VCaP (cell line): Measurements from ENCODE around the gene RGS10.
A peak's percentile ranks its signal among the peaks of the same experiment; 100 is the strongest.
"Not testable (repeated sequence)": the region's sequence is repeated elsewhere in the genome, so short reads cannot be mapped to it uniquely, and the experiment has no call there.

ENCODE experiments used
- H3K27ac ChIP-seq: fragments of 450-650 bp; 2 replicates; pipeline ENCODE4 v1.5.1; 2017
- TF ChIP-seq, protein P1 (sequence below): fragments of 450-650 bp; conservative IDR thresholded peaks from 2 replicates; pipeline ENCODE4 v1.5.1; 2017; ENCODE audit warnings: mild to moderate bottlenecking, moderate library complexity

RGS10 gene, protein sequence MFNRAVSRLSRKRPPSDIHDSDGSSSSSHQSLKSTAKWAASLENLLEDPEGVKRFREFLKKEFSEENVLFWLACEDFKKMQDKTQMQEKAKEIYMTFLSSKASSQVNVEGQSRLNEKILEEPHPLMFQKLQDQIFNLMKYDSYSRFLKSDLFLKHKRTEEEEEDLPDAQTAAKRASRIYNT

DNA sequence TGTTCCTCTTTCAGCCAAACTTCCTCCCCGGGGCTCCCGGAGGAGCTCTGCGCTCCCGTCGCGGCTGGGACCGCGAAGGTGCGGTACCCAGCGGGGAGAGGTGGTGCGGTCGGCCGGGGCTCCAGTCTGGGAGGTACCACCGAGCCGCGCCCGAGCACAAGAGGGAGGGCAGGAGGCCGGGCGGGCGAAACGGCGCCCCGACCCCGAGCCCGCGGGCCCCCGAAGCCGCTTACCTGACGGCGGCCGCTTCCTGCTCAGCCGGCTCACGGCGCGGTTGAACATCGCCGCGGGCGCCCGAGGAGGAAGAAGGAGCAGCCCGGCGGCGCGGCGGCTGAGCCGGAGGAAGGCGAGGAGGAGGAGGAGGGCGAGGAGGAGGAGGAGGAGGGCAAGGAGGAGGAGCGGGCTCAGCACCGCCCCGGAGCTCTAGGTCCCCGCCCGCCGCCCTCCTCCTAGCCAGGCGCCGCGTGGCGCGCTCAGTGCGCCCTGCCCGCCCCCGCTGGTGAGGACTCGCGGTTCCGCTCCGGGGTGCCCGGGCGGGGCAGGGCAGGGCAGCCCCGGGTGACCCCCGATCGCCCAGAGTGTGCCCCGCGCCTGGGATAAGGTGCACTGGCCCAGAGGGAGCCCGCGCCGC, at the start of gene RGS10:
Gene RGS10 (minus strand): TSS at position 363 of the 631 bp plus-strand sequence. CDS start 81 bp downstream, at position 282.
- TF ChIP-seq, protein P1, sequence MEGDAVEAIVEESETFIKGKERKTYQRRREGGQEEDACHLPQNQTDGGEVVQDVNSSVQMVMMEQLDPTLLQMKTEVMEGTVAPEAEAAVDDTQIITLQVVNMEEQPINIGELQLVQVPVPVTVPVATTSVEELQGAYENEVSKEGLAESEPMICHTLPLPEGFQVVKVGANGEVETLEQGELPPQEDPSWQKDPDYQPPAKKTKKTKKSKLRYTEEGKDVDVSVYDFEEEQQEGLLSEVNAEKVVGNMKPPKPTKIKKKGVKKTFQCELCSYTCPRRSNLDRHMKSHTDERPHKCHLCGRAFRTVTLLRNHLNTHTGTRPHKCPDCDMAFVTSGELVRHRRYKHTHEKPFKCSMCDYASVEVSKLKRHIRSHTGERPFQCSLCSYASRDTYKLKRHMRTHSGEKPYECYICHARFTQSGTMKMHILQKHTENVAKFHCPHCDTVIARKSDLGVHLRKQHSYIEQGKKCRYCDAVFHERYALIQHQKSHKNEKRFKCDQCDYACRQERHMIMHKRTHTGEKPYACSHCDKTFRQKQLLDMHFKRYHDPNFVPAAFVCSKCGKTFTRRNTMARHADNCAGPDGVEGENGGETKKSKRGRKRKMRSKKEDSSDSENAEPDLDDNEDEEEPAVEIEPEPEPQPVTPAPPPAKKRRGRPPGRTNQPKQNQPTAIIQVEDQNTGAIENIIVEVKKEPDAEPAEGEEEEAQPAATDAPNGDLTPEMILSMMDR = no peak
- peak within 1 kb of the TSS; percentile 88 for H3K27ac ChIP-seq

DNA sequence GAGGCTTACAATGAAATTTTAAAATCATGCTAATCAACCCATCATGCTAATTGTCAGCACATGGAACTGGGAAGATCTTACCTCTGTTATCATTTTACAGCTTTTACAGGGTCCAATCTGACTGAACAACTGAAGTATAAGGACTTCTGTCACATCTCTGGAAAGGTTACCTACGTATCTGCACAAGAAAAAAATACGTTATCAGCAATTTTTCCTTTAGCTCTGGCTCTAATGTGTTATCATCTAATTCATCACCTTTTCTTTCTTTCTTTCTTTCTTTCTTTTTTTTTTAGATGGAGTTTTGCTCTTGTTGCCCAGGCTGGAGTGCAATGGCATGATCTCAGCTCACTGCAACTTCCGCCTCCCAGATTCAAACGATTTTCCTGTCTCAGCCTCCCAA, 45.6 kb upstream of the RGS10 start:
- TF ChIP-seq, protein P1 = no peak
- no peak overlapping the region for H3K27ac ChIP-seq

DNA sequence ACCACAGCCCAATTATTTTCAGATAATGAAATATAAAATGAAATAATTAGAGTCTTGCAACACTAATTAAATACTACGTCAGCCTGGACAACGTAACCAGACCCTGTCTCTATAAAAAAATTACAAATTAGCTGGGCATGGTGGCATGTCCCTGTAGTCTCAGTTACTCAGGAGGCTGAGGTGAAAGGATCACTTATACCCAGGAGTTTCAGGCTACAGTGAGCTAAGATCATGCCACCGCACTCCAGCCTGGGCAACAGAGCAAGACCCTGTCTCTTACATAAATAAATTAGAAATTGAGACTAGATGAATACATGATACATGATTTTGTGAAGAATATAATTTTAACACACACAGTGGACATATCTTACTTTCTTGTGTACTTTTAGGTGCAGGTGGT, 35.8 kb upstream of the RGS10 start:
- H3K27ac ChIP-seq = no peak overlapping the region
- TF ChIP-seq, protein P1 = no peak

DNA sequence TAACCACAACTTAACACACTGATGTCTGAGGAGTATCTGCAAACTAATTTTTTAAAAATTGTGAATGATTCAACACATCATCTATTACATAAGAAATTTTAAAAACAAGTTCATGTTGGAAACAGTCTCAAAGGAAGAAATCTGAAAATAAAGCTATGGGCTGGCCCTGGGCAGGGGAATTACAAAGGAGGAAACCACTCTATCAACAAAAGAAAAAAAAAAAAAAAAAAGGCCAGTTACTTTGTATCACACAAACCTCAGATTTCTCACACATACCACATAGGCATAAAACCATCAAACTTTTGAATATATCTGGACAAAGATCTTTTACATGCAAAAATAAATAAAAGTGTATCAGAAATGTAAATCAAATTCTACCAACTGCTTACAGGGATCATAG, 33.5 kb upstream of the RGS10 start:
- TF ChIP-seq, protein P1 = no peak
- H3K27ac ChIP-seq = peak overlapping the region; percentile 10; the same call in 1 of the 2 replicates

DNA sequence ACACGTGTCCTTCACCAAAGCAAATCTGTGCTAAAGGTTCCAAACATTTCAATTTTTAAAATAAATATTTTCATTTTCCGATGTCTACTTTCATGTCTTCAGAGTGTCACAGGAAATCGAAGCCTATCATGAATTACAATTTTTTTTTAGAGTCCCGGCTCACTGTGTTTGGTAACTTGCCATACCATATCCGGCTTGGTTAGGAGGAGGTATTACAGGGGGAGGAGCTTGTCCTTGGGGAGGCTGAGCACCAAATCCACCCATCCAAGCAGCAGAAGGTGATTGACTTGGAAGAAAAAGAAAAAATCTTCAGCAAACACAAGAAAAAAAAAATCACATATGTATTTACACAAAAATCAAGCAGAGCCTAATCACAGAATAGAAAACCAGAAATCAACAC, 33.0 kb upstream of the RGS10 start:
- peak overlapping the region; percentile 10; the same call in 1 of the 2 replicates for H3K27ac ChIP-seq
- TF ChIP-seq, protein P1 = no peak

DNA sequence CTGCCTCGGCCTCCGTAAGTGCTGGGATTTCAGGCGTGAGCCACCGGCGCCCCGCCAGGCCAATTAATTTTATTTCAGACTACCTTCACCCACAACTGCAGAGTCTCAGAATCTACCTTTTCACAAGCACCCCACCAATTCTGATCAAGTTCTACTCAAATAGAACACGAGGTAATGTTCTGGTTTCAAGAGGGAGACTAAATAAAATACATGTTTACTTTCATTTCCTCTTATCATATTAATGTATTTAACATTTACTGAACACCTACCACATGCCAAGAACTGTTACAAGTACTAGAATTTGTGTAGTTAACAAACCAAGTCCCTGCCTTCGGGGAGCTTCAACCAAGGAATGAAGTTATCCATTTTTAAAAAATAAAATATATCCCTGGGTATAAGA, 25.5 kb upstream of the RGS10 start:
- no peak overlapping the region for H3K27ac ChIP-seq
- TF ChIP-seq, protein P1 = no peak

DNA sequence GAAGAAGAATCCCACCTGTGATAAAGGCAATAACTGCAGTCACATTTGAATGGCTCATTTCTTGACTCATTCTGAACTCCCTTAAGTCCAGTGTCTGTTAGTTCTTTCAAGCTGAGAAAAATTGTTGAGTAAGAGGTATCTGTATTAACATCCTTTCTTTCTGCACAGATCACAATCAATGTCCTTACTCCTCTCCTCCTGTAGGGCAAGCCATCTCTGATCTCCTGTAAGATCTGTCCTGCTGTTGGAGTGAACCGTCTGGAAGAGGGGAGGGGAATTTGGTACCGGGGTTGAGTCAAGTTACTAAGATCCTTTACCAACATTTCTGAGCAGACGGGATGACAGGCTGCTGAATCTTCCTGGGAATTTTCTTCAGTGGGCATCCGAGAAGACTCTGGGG, 19.6 kb upstream of the RGS10 start:
- no peak overlapping the region for H3K27ac ChIP-seq
- TF ChIP-seq, protein P1 = no peak

DNA sequence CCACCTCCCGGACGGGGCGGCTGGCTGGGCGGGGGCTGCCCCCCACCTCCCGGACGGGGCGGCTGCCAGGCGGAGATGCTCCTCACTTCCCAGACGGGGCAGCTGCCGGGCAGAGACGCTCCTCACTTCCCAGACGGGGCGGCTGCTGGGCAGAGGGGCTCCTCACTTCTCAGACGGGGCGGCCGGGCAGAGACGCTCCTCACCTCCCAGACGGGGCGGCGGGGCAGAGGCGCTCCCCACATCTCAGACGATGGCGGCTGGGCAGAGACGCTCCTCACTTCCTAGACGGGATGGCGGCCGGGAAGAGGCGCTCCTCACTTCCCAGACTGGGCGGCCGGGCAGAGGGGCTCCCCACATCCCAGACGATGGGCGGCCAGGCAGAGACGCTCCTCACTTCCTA, 17.0 kb upstream of the RGS10 start:
- not testable (repeated sequence) for H3K27ac ChIP-seq

DNA sequence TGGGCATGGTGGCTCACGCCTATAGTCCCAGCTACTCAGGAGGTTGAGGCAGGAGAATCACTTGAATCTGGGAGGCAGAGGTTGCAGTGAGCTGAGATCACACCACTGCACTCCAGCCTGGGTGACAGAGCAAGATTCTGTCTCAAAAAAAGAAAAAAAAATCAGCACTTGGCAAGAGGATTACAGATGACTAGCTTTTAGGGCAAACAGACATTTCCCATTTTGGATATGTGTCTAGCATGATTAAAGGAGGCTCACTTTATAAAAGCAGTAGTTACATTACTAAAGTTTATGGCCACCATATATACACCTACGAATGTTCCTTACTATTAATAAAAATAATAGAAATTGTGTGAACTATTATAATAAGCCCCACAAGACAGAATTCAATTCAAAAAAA, 13.6 kb upstream of the RGS10 start:
- not testable (repeated sequence) for H3K27ac ChIP-seq
